Measurements from ENCODE around the gene NISCH.
A peak's percentile ranks its signal among the peaks of the same experiment; 100 is the strongest.

The NISCH gene

DNA sequence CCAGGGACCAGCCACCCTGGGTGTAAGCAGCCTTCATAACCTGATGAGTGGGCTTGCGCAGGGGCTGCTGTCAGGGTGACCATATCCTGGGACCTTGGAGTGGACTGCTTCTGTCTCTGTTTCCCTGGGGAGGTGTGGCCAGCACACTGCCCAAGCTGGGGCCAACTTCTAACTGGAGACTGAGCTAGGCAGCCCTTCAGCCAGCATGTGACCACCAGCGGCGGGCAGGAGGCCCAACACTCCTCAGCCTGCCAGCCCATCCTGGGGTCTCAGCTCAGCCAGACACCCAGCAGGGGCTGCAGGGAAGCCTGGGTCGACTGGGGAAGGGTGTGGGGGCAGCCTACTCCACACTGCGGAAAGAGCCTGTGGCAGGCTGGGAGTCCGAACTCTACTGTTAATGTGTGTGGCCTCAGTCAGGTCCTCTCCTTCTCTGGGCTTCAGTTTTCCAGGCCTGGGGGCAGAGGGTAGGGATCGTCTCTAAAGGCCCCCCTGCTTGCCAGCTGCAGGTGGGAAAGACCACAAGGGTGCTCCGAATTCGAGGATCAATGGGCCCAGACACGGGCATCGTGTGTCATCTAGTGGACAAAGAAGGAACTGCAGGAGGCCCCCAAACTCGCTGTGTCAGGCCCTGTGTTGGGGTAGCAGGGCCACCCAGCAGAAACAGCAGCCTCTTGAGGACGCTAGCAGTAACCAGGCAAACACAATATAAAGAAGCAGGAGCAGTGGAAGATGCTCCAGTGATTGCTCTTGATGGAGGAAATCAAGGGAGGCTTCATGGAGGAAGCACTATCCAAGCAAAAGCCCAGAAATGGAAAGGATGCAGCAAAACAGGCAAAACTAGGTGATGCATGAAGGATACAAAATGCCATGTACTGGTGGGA, 8.5 kb upstream of the NISCH start:
- TF ChIP-seq, protein P1, sequence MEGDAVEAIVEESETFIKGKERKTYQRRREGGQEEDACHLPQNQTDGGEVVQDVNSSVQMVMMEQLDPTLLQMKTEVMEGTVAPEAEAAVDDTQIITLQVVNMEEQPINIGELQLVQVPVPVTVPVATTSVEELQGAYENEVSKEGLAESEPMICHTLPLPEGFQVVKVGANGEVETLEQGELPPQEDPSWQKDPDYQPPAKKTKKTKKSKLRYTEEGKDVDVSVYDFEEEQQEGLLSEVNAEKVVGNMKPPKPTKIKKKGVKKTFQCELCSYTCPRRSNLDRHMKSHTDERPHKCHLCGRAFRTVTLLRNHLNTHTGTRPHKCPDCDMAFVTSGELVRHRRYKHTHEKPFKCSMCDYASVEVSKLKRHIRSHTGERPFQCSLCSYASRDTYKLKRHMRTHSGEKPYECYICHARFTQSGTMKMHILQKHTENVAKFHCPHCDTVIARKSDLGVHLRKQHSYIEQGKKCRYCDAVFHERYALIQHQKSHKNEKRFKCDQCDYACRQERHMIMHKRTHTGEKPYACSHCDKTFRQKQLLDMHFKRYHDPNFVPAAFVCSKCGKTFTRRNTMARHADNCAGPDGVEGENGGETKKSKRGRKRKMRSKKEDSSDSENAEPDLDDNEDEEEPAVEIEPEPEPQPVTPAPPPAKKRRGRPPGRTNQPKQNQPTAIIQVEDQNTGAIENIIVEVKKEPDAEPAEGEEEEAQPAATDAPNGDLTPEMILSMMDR (IDR thresholded peaks at IDR 0.05; ENCODE audit: control insufficient read depth, extremely low read depth, insufficient read depth) = peak; percentile 84
- H3K4me3 ChIP-seq (ENCODE audit: low read depth, low read length) = no peak overlapping the region
- DNase-seq (ENCODE audit: low read depth) = no peak

DNA sequence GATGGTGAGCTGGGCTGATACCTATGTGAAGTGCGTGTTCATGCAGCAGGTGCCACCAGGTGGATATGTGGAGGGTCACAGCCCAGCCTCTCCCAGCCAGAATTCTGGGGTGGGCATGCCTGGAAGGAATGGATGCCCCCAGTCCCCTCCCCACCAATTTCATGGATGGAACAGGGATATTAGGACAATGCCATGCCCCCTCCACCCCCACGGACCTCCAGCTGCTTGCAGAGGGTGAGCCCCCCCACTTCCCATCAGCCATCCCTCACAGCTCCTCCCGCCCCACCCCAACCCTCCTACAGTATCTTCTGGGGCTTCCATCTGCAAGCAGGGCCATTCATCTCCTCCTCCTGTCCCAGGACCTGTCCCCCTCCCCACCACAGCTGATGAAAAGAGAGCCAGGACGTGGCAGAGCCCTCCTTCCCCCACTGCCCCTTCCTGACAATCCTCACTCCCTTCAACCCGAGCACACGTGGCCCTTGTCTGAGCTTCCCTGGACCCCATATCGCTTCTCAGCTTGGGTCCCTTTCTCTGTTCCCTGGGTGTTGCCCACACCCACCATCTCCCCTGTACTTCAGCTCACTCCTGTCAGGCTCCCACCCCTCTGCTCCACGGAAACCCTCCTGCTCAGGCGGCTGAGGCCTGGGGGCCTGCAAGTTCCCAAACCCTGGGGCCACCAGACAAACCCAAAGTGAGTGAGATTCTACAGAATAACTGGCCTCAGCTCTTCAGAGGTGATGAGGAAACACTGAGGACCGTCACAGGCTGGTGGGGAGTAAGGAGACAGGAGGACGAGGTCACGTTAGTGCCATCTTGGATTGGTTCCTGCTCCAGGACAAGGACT, 7.7 kb upstream of the NISCH start:
- TF ChIP-seq, protein P1 (IDR thresholded peaks at IDR 0.05; ENCODE audit: control insufficient read depth, extremely low read depth, insufficient read depth) = no peak
- DNase-seq (ENCODE audit: low read depth) = no peak
- H3K4me3 ChIP-seq (ENCODE audit: low read depth, low read length) = no peak overlapping the region

DNA sequence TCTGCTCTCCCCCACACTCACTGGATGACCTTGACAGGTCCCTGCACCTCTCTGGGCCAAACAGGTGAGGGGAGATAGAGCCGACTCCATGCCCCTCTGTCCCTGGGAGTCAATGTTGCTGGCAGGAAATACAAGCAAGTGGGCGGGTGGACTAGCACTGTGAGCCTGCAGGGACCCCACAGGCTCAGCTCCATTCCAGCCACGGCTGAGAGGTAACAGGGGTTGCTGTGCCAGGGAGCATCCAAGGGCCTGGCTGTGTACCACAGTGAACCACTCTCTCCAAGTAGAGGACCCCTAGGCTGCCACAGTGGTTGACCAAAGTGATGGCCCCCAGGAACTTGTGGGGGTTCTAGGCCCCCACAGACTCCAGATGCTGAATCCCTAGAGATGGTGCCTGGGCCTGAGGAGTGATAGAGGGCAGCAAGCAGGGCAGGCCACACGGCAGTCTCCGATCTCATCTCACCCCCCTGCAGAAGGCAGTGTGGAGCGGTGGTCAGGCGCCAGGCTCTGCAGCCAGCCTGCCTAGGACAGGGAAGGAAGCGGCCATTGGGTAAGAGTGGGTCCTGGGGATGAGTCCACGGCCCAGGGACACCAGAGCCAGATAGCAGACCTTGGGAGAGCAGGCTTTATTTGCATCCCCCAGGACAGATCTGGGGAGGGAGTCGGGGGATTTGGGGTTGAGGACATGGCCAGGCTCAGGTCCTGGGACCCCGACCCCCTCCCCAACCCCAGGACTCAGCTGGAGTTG, 4.7 kb upstream of the NISCH start:
- DNase-seq (ENCODE audit: low read depth) = no peak
- TF ChIP-seq, protein P1 (IDR thresholded peaks at IDR 0.05; ENCODE audit: control insufficient read depth, extremely low read depth, insufficient read depth) = no peak
- no peak overlapping the region for H3K4me3 ChIP-seq (ENCODE audit: low read depth, low read length)

DNA sequence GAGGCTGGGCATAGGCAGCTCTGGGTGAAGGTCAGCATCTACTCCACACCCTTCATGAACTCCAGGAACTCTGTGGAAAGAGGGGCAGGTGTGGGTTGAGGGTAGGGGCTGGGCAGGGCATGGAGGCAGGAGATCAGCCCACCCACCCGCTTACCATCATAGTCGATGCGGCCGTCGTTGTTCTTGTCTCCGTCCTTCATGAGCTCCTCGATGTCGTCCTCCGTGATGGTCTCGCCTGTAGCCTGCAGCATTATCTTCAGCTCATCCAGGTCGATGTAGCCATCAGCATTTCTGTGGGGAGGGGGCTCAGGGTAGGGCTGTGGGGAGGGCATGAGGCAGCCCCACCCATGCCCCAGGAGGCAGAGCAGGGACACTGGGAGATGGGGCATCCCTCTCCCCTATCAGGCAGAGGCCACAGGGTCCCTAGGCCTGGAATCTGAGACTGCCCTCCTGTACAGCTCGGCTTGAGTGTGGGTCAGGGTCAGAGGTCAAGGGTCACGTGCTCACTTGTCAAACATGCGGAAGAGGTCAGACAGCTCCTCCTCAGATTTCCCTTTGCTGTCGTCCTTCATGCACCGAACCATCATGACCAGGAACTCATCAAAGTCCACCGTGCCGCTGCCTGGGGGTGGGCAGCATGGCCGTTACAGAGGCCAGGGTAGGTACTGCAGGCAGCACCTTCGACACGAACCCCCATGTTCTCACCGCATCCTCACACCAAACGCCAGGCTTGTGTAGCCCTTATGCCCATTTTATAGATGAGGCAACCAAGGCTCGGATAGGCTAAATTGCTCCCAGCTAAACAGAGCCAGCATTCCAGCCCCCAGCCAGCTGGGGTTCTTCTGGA, 3.9 kb upstream of the NISCH start:
- no peak for DNase-seq (ENCODE audit: low read depth)
- TF ChIP-seq, protein P1 (IDR thresholded peaks at IDR 0.05; ENCODE audit: control insufficient read depth, extremely low read depth, insufficient read depth) = no peak
- no peak overlapping the region for H3K4me3 ChIP-seq (ENCODE audit: low read depth, low read length)

DNA sequence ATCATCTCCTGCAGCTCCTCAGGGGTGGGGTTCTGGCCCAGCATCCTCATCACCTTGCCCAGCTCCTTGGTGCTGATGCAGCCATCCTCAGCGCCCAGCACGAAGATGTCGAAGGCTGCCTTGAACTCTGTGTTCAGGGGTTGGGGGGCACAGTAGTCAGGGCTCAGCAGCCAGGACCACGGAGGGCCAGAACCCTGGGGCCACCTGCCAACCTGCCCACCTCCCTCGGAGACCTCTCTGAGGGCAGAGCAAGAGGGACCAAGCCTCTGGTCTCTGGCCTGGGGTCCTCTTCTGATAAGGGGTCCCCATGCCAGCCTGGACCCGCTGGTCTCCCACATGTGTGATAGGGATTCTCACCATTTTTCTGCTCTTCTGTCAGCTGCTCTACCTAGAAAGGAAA, 3.3 kb upstream of the NISCH start:
- TF ChIP-seq, protein P1 (IDR thresholded peaks at IDR 0.05; ENCODE audit: control insufficient read depth, extremely low read depth, insufficient read depth) = no peak
- H3K4me3 ChIP-seq (ENCODE audit: low read depth, low read length) = no peak overlapping the region
- DNase-seq (ENCODE audit: low read depth) = no peak
